GM12878 (cell line): ENCODE data around the gene TMEM63B. TPM values are rescaled to one million over a fixed set of nuclear protein-coding genes. Genes with fewer than 3 reads are reported as not detected.

Experiments used
- ATAC-seq: fragments of 200-7000 bp; cut with Tn5 transposase; 3 replicates; pipeline ENCODE4 v1.9.1; 2020; ENCODE audit warnings: mild to moderate bottlenecking, moderate library complexity
- BruUV-seq: library from RNA; stranded (reverse); fragments of 400-500 nt; replicated peaks from 2 replicates; lab custom pipeline; 2021; lab: Mats Ljungman, UMichigan
- CTCF ChIA-PET: fragments of 300-600 bp; sonication (Branson Sonifier 250); formaldehyde crosslinking; extraction: SDS; loops from one replicate; lab custom pipeline; 2021; ENCODE audit warnings: inconsistent platforms; lab: Yijun Ruan, JAX
- POLR2A ChIA-PET: fragments of 350-600 bp; formaldehyde crosslinking; extraction: SDS; loops from one replicate; lab custom pipeline; 2021; ENCODE audit warnings: inconsistent platforms; lab: Charles Lee
- RAD21 ChIA-PET: fragments of 300-600 bp; sonication (Branson Sonifier 250); formaldehyde crosslinking; loops from one replicate; lab custom pipeline; 2023; ENCODE audit warnings: antibody characterized with exemption; ENCODE audit not compliant: unreplicated experiment; lab: Charles Lee
- SMC1A ChIA-PET: fragments of 300-600 bp; sonication (Branson Sonifier 250); formaldehyde crosslinking; loops from one replicate; lab custom pipeline; 2023; ENCODE audit not compliant: unreplicated experiment, uncharacterized antibody; lab: Charles Lee
- DNase-seq: peaks from one replicate; pipeline ENCODE4 v3.0.0-alpha.2; 2011; ENCODE audit warnings: low read depth, low spot score
- FAIRE-seq: peaks from 3 replicates; lab custom pipeline; 2011; peaks lifted over from hg19 to GRCh38; lab: Jason Lieb, UNC
- H2AFZ ChIP-seq: 2 replicates; pipeline ENCODE4 v1.6.0; 2011; ENCODE audit warnings: low read depth, low read length, control low read depth; ENCODE audit not compliant: control insufficient read depth
- H3K27ac ChIP-seq: 2 replicates; pipeline ENCODE4 v1.5.1; 2011; ENCODE audit warnings: control low read depth; ENCODE audit not compliant: control insufficient read depth, insufficient read depth
- H3K27me3 ChIP-seq, 2 experiments: replicated peaks in 1 of 2; 2 replicates each; pipeline versions ENCODE4 v1.6.0 to v1.6.1; 2011; ENCODE audit warnings: low read length in 1 of 2; ENCODE audit not compliant: control insufficient read depth in 2 of 2, insufficient read depth in 2 of 2
- H3K36me3 ChIP-seq, 2 experiments: 2 replicates each; pipeline ENCODE4 v1.5.1; 2011; ENCODE audit warnings: low read length in 1 of 2; ENCODE audit not compliant: control insufficient read depth in 2 of 2, insufficient read depth in 2 of 2
- H3K4me1 ChIP-seq: 2 replicates; pipeline ENCODE4 v1.6.1; 2011; ENCODE audit warnings: mild to moderate bottlenecking, low read length, moderate library complexity, mixed read lengths; ENCODE audit not compliant: control insufficient read depth, insufficient read depth
- H3K4me2 ChIP-seq: 2 replicates; pipeline ENCODE4 v1.6.0; 2011; ENCODE audit warnings: control low read depth; ENCODE audit not compliant: control insufficient read depth, insufficient read depth
- H3K4me3 ChIP-seq: fragments of 200-600 bp; sonication (generic); 2 replicates; pipeline ENCODE4 v1.5.1; 2016
- H3K79me2 ChIP-seq: 2 replicates; pipeline ENCODE4 v1.6.0; 2011; ENCODE audit warnings: low read length; ENCODE audit not compliant: control insufficient read depth, insufficient read depth
- H3K9ac ChIP-seq: 2 replicates; pipeline ENCODE4 v1.8.0; 2011; ENCODE audit warnings: low read length, control low read depth, mixed read lengths; ENCODE audit not compliant: control insufficient read depth, insufficient read depth
- H3K9me3 ChIP-seq: replicated peaks from 3 replicates; pipeline ENCODE4 v1.5.1; 2011; ENCODE audit warnings: mild to moderate bottlenecking, low read length; ENCODE audit not compliant: control insufficient read depth, insufficient read depth
- H4K20me1 ChIP-seq: 2 replicates; pipeline ENCODE4 v1.6.0; 2011; ENCODE audit not compliant: control insufficient read depth, insufficient read depth
- ELK1 ChIP-seq: IDR thresholded peaks from 2 replicates; pipeline ENCODE4 v1.6.1; 2012; ENCODE audit warnings: low read depth, low read length, improper control_type of control experiment
- FOXK2 ChIP-seq: fragments of 450-650 bp; IDR thresholded peaks from 2 replicates; pipeline ENCODE4 v1.6.1; 2017; ENCODE audit warnings: mild to moderate bottlenecking, moderate library complexity
- IKZF2 ChIP-seq, 2 experiments: fragments of 450-650 bp; IDR thresholded peaks; 2 replicates each; pipeline ENCODE4 v1.6.1; 2017; ENCODE audit warnings: mild to moderate bottlenecking in 2 of 2, moderate library complexity in 2 of 2
- MAX ChIP-seq: IDR thresholded peaks from 2 replicates; pipeline ENCODE4 v1.6.1; 2012; ENCODE audit warnings: low read depth, low read length, improper control_type of control experiment
- PML ChIP-seq: IDR thresholded peaks from 2 replicates; pipeline ENCODE4 v1.6.1; 2012; ENCODE audit warnings: low read length, inconsistent platforms
- RB1 ChIP-seq: fragments of 450-650 bp; formaldehyde crosslinking; IDR thresholded peaks from 2 replicates; pipeline ENCODE4 v1.6.1; 2017; ENCODE audit warnings: mild to moderate bottlenecking, borderline replicate concordance
- SIN3A ChIP-seq: IDR thresholded peaks from 2 replicates; pipeline ENCODE4 v1.6.1; 2012; ENCODE audit warnings: low read depth, low read length, improper control_type of control experiment
- ZBTB40 ChIP-seq: fragments of 450-650 bp; IDR thresholded peaks from 2 replicates; pipeline ENCODE4 v1.6.1; 2016; ENCODE audit warnings: mild to moderate bottlenecking, moderate library complexity, borderline replicate concordance
- WGBS: methylation state at CpG from one replicate; pipeline ENCODE4 v1.1.6; 2016; ENCODE audit warnings: low lambda C conversion rate; ENCODE audit not compliant: insufficient replicate concordance, insufficient coverage; ENCODE audit errors: missing lambda C conversion rate; 5-methylcytosine and 5-hydroxymethylcytosine counted together
- in situ Hi-C: fragments of 300-500 bp; cut with MboI; formaldehyde crosslinking; loops from 9 replicates; pipeline ENCODE4 v1.14.3; 2018; ENCODE audit warnings: mixed read lengths
- intact Hi-C: fragments of 100-400 bp; cut with micrococcal nuclease; formaldehyde crosslinking; loops from one replicate; pipeline ENCODE4 v1.14.2; 2022; ENCODE audit not compliant: unreplicated experiment
- polyA plus RNA-seq, 11 experiments: library from polyadenylated mRNA; depleted of rRNA in 4 of 11; unstranded in 6 of 11; stranded (reverse) in 5 of 11; fragments of >200 nt; fragmentation: Nextera tagmentation in 4 of 11; fragmentation: Illumina TruSeq in 1 of 11; extraction: Ambion mirVana in 4 of 11; extraction: Trizol in 1 of 11; gene quantifications; 1 replicate in 1 of 11; 2 replicates in 10 of 11; pipeline versions ENCODE4 v1.2.1 to v1.2.3, GENCODE V29; 2011 to 2016; ENCODE audit warnings: inconsistent platforms in 2 of 11, missing spikeins in 2 of 11, low read depth in 1 of 11
- total RNA-seq, 4 experiments: library from RNA; depleted of rRNA in 3 of 4; stranded (reverse); fragments of >200 nt in 3 of 4; fragmentation: Illumina TruSeq in 1 of 4; extraction: Trizol in 1 of 4; gene quantifications; 2 replicates each; pipeline versions ENCODE4 v1.2.1 to v1.2.3, GENCODE V29; 2013 to 2021

The TMEM63B gene
- total and polyA plus RNA-seq, 10 of the 15 experiments (the other 5 are each of a cell fraction or from before 2014, with no cell fraction given): 0.09 to 15.0 (median 7.1) TPM; not detected in 1

GRCh38 chr6:44188819-44189218 is 61.5 kb downstream of the TMEM63B start (continued):
- TF ChIP-seq ZBTB40 (no peak), SIN3A (no peak), RB1 (no peak)

- BruUV-seq: no TSS peak
- no peak overlapping the region for H3K4me2 ChIP-seq
- no peak for ATAC-seq
- no peak overlapping the region for H3K27ac ChIP-seq
- no peak overlapping the region for H2AFZ ChIP-seq
- in situ Hi-C loops: no loop called here
- no peaks in the 10 kb centered on the region for H3K27me3 ChIP-seq
- TF ChIP-seq ELK1: no peak
- TF ChIP-seq FOXK2: no peak
- no peak for TF ChIP-seq MAX
- no peak for TF ChIP-seq IKZF2 (IDR thresholded peaks at IDR 0.05)
- TF ChIP-seq PML: no peak
- TF ChIP-seq, all 136 proteins: peak for 0
- Histone ChIP-seq H3K9ac (no peak overlapping the region), H3K79me2 (no peaks in the 10 kb centered on the region), H3K4me3 (no peak overlapping the region), H3K36me3 (no peaks in the 10 kb centered on the region), H3K9me3 (no peaks in the 10 kb centered on the region), H4K20me1 (no peaks in the 10 kb centered on the region), H3K4me1 (peaks cover 12% of the 10 kb centered on the region)
- RAD21 ChIA-PET: interaction anchor here (0.7 to 1.4 kb wide), 6 partner anchors 13 to 86 kb away, joined by 3 to 7 read pairs (median 4); partner anchors contain the start of gene SLC29A1
- POLR2A ChIA-PET: interaction anchor here (1.4 to 1.5 kb wide), 2 partner anchors 11 to 30 kb away, joined by 8 to 15 read pairs; no protein-coding TSS in a partner anchor
- no peak for DNase-seq
- WGBS: 45% methylated on average over 2 of the region's 2 CpGs
- intact Hi-C loops: no loop called here
- SMC1A ChIA-PET: interaction anchor here (1.4 to 2.6 kb wide), 5 partner anchors 12 to 33 kb away, joined by 3 to 11 read pairs (median 7); no protein-coding TSS in a partner anchor
- no peak for FAIRE-seq
- CTCF ChIA-PET: interaction anchor here (1.2 to 2.6 kb wide), 4 partner anchors 32 to 64 kb away, joined by 3 to 11 read pairs (median 7); no protein-coding TSS in a partner anchor
These were observed 61.9 kb downstream of the TMEM63B start for GRCh38 chr6:44189257-44189656.
